RPMI8226 (cell line): ENCODE data around the gene BORCS5.

ENCODE experiments used
- DNase-seq: peaks from one replicate; pipeline ENCODE4 v3.0.0-alpha.2; 2015

BORCS5 gene

DNA sequence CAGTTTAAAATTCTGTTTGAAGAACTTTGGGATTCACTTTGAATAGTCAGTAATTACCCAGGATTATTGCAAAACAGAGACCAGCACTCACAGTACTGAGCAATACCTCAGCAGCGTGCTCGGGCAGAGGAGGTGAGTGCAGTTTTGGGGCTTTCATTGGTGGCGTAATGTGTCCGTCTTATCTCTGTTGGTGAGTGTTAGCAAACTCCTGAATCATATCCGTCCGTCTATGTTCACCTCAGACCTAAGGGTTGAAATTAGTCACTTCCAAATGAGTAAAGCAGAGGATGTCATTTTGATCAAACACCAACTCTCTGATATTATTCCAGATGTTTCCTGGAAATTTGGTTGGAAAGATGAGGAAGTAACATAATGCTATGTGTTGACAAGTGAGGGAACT lies 82.8 kb downstream of the BORCS5 start:
- no peak for DNase-seq

DNA sequence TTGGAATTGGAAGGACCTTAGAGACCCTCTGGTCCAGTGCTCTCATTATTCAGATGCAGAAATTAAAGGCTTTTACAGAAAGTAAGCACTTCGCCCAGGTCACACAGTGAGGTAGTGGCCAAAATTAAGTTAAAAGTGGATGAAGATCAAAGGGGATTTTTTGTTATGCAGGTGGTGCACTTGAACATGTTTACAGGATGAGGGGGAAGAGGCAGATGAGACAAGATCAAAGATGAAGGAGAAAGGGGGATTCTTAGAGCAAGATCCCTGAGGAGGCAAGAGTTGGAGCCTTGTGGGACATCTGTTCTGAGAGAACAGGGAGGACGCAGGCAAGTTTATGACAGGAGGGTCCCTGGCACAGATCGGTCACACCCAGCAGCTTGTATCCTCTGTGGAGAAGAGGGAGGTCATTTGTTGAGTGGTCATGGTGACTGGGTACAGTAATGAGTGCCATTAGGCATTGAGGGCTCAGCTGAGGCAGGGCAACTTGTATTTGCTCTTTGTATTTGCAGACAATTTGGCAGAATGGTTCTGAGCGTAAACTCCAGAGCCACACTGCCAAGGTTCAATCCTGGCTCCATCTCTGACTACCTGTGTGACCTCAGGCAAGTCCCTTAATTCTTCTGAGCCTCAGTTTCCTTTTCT lies 84.0 kb downstream of the BORCS5 start:
- DNase-seq: no peak

DNA sequence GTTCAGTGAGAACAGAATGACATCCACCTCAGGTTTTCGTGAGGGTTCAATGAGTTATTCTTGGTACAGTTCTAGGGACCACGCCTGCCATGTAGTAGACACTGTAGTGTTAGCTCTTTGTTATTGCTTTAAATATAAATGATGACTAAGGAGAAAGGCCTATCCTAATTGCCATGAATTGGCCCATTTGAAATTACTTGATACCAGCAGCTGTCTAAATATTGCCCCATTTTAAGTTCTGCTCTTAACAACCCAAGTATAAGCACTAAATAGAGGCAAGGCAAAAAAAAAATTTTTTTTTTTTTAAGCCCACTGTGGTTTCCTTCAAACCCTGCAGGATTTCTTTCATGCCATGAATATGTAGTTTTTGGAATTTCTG lies 84.5 kb downstream of the BORCS5 start:
- DNase-seq: no peak

DNA sequence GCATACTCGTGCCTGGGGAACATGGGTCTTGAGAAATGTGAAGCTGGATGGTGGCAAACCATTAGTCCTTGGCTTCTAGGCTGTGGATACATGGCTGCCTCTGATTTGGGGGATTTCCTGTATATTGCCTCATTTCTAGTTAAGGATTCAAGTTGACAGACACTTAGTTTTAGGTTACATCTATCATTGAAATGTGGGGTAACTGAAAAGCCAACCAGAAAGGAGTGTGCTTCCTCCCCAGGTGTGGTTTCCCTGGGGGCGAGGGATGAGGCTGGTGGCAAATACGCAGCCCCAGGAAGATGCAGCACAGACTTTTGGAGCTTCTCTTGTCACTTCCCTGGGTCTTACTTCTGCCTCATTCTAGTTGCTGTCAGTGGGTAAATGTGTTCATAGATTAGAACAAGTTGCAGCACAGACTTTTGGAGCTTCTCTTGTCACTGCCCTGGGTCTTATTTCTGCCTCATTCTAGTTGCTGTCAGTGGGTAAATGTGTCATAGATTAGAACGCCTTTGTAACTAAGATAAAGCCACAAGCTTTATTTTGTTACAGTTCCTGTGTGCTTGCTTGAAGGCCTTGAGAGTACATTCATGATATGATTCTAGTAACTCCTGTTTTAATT lies 85.1 kb downstream of the BORCS5 start:
- DNase-seq: no peak

DNA sequence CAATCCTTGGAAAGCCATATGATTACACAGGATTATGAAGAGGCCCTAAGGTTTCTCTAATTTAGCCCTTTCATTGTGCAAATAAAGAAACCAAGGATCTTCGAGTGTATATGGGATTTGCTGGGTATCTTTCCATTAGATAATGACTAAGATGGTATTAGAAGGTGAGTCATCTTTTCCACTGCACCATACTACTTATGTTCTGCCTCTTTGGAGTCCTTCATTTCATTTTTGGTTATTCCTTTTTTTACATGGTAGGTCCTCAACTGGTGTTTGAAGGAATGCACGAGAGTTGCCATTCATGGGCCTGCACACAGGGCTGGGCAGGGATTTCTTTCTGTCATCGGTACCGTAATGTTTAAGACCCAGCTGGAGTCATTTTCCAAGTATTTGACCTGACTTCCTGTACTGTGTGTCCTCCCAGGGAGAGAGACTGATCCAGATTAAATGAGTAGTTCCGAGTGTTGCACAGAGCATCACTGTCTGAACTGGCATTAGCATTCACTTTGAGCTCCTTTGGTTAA lies 85.7 kb downstream of the BORCS5 start:
- no peak for DNase-seq

DNA sequence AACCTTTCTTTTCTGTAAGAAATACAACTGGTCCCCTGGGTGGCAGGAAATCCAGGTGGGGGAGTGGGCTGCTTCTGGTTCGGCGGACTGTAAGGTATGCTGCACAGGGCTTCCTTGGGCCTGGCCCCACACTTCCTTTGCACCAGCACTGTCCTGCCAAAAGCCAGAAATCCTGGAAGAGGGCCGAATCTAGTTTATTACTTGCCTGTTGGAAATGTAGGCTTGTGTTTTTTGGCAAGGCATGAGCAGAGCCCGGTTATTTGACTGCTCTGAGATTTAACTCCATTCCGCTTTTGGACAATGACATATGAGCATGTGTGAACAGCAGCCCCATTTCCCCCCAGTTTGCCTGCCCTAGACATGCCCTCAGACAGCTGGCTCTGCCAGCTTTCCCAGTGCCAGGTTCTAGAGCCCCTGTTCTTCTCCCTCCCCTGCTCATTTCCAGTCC lies 86.6 kb downstream of the BORCS5 start:
- DNase-seq: no peak

DNA sequence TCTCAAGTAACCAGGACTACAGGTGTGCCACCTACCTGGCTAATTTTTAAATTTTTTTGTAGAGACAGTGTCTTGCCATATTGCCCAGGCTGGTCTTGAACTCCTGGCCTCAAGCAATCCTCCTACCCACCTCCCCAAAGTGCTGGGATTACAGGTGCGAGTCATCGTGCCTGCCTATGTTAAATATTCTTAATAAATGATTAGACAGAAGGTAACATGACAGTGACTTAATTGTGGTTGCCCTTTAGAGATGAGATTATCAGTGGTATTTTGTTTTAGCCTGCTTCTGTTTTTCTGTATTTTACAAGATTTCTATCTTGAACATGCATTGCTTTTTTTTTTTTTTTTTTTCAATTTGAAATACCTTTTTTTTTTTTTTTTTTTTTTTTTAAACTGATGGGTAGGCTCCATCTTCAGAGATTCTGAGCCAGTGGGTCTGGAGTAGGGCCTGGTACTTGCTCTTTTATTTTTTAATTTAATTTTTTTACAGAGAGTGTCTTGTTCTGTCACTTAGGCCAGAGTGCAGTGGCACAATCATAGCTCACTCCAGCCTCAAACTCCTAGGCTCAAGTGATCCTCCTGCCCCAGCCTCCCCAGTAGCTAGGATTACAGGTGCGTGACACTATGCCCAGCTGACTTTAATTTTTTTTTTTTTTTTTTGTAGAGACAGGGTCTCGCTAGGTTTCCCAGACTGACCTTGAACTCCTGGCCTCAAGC lies 88.4 kb downstream of the BORCS5 start:
- no peak for DNase-seq

DNA sequence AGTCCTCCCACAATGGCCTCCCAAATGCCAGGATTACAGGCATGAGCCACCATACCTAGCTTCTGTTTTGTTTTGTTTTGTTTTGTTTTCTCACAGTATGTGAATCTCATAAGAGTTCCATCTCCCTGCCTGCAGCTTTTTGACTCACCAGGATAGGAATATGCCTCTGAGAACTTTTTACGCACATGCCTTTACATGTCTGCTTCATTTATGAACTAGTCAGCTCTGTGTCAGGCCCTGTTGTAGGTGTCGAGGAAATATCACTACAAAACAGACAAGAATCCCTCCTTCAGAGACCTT lies 89.0 kb downstream of the BORCS5 start:
- DNase-seq: no peak

DNA sequence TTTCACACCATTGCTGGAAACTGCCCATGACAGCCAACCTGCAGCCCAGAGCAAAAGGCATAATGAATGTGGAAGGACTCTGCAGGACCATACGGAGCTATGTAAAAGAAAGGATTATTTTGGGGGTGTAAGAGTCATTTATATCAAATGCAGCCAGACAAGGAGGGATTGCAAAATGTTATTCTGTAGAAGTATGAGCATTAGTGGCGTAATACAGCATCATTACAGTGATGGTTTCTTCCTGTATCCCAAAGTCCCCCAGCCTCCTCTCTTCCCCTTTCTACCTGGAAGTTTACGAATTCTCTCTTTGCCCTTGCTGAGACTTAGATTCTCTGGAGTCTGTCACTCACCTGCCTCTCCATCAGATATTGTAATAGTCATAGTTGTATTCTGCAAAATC lies 89.9 kb downstream of the BORCS5 start:
- DNase-seq: no peak

DNA sequence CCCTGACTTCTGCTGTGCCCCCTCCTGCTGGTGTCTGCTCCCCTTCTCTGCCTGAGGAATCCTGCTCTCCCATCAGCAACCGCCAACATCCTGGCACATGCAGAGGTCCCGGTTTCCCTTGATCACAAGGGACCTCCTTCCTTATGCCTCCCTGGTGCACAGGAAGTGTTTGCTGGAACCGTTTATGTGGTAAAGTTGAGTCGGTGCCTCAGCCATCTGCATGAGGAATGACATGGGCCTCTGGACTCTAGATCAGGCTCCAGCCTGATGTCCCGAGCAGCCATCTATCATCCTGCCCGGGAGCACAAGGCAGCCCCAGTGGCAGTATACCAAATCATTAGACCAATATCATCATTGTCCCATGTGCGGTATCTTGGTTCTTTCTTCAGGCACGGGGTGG lies 90.4 kb downstream of the BORCS5 start:
- no peak for DNase-seq

DNA sequence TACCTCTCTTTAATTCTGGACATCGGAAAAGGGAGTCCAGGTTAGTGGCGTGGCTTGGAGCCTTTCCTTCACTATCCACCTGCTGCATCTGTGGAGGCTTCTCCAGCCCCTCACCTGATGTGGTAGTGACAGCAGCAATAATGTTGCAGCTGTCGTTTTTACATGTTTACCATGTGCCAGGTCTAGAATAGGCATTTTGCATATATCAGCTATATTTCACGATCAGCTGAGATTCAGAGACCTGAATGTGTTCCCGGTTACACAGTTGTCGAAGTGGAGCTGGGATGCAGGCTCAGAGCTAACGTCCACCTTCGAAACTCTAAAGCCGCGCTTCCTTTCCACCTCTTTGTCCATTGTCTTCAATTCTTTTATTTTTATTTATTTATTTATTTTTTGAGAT lies 91.0 kb downstream of the BORCS5 start:
- no peak for DNase-seq

DNA sequence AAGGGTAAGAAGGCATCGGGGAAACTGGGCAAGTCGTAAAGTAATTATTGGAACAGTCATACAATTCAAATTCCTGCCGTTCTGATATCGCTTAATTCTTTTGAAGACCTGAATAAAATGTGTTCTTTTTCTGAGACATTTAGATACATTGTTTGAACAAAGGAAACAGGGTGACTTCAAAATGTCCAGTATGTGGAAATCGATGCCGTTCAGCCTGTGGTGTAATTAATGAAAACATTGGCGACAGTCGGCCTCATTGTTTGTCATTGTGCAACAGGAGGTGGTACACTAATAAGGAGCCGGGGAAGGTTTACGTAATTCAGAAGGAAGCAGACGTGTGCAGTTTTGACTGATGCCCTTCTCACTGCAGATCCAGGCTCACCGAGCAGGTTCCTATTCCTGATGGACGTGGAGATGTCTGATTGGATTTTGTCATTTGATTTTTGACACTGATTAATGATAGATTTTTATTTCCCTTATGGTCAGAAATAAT lies 92.7 kb downstream of the BORCS5 start:
- DNase-seq: no peak

DNA sequence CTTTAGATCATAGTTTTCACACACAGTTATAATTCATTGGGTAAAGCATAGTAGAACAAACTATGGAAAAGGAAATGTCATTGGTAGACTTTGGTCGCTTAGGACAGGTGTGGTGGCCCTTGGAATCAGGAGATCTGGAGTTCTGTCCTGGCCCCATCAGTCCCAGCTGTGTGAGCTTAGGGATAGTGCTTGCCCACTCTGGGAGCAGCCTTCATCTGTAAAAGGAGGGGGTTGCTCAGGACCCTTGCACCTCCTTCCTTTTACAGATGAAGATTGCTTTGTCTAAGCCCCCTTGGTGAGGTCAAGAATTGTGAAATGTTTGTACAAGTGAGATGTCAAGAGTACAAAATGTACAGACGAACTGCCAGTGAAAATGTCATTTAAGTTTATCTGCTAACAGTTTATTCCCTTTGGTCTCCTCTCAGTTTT lies 93.2 kb downstream of the BORCS5 start:
- DNase-seq: no peak

DNA sequence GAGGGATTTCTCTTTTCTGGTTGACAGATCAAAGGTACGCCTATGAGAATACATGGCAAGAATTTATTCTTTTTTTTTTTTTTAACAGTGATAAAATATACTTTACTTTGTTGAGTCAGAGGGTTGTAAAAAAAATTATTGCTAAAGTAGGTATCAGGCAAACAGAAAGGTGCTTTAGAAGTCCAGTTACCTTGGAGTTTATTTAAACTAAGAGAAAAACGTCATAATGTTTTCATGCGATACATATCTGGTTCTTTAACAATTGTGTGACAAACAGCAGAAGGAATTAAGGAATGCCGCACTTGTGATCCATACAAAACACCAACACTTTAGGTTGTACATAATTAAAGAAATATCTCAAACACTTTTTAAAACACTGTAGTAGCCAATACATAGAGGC lies 94.2 kb downstream of the BORCS5 start:
- no peak for DNase-seq

DNA sequence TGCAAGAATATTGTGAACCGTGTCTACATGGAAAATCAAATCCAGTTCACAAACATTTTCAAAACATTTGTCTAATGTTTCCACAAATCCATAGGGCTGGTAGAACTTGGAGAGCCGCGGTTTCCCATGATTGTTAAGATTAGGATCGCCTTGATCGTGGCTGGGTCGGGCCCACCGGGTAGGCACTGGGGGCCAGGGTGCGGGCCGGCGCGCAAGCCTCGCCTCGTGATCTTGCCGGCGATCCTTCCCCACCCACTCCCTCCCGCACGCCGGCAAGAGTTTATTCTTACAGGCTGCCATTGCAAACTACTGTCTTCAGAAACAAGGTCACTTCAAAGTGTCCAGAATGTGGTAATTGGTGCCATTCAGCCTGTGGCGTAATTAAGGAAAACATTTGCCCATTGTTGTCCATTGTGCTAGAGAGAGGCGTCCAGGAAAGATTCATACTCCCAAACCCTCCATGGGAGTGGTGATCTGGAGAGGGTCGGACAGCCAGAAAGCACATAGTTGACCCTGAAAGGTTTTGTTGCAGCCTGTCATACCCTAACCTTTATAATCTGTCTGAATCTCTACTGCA lies 95.5 kb downstream of the BORCS5 start:
- DNase-seq: no peak

DNA sequence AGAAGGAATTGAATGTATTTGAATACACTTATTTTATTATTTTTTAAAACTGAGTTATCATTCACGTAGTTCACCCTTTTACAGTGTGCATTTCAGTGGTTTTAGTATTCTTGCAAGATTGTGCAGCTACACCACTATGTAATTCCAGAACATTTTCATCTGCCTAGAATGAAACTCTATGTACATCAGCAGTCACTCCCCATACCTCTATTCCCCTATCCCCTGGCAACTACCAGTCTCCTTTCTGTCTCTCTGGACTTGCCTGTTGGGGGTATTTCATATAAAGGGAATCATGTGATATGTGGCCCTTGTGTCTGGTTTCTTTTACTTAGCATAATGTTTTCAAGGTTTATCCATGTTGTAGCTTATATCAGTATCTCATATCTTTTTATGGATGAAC lies 96.8 kb downstream of the BORCS5 start:
- DNase-seq: no peak

DNA sequence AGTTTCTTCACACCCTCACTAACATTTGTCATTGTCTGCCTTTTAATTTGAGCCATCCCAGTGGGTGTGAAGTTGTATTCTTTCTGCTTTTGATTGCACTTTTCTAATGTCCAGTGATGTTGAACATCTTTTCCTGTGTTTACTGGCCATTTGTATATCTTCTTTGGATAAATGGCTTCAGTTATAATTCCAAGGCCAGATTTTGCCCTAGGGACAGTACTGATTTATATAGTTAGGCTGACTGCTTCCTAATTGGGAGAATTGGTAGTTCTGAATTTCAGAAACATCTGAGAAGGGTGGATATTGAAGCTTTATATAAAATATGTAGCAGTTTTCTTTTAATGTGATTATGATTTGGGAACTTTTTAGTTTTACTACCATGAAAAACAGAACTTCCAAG lies 97.4 kb downstream of the BORCS5 start:
- DNase-seq: no peak

DNA sequence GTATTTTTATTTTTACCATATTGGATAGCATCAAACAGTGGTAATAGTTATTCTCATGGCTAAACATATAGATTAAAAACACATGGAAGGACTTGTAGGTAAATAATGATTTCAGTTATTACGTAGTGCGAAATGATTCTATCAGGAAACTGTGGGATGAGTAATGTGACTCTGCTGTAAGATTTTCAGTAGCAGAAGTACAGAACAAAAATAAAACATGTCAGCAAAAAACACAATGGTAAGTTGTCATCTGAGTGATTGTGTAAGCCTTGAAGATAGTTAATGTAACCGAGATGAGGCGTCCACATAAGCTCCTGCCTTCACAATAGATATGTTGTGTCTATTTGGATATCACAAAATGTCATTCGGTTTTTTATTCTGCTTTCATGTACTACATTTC lies 99.8 kb downstream of the BORCS5 start:
- no peak for DNase-seq

DNA sequence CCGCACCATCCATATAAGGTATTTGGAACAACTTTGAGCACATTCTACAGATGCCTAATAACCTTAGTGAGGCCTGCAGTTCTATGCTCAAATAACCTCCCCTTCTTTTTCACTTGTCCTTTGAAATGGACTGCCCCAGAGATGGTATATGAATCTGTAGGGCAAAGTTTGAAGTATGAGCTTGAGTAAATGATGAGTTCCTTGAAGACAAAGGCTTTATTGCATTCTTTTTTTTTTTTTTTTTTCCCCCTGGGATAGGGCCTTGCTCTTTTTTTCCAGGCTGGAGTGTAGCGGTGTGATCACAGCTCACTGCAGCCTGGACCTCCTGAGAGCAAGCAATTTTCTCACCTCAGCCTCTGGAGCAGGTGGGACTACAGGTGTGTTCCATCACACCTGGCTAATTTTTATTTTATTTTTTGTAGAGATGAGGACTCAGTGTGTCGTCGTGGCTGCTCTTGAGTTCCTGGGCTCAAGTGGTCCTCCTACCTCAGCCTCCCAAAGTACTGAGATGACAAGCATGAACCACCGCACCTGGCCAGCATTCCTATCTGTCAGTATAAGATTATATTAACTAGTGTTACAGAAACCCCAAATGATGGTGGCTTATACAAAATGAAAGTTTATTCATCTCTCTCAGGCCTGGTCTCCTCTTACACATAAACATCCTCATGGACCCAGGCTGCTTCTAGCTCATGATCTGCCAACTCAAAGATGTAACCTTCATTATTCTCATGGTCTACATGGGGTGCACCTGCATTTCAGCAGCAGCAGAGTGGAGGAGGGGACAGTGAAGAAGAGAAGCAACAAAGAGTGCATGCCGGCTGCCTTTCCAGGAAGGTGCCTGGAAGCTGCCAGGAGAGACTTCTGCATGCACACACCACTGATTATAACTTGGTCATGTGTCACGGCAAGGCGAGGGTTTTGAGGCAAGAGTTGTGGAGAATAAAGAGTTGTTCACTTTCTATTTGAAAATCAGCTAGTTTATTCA lies 104.4 kb downstream of the BORCS5 start:
- DNase-seq: no peak

DNA sequence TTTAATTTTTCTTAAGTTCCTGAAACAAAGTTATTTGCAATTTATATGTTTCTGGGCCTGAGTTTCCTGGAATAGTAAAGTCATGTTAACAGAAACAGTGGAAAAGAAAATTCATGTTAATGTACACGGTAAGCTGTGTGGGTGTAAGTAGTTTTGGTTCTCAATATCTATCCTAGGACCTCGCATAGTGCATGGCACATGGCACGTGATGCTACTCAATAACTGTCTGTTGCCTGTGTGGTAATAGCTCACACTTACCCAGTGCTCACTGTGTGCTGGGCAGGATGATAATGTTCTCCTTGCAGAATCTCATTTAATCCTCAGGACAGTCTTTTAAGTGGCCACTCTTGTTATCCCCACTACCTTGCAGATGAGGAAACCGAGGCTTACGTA lies 105.0 kb downstream of the BORCS5 start:
- DNase-seq: no peak

DNA sequence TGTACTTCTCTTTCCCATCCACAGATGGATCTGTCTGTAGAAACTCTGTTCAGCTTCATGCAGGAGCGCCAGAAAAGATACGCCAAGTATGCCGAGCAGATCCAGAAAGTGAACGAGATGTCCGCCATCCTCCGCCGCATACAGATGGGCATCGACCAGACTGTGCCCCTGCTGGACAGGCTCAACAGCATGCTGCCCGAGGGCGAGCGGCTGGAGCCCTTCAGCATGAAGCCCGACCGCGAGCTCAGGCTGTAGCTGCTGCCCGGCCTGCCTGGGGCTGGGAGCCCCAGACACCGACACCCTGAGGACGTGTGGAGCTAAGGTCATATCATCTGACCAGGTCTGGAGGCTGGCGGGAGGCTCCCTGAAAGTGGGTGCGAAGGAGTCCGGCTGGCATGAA lies 108.6 kb downstream of the BORCS5 start:
- DNase-seq: no peak

DNA sequence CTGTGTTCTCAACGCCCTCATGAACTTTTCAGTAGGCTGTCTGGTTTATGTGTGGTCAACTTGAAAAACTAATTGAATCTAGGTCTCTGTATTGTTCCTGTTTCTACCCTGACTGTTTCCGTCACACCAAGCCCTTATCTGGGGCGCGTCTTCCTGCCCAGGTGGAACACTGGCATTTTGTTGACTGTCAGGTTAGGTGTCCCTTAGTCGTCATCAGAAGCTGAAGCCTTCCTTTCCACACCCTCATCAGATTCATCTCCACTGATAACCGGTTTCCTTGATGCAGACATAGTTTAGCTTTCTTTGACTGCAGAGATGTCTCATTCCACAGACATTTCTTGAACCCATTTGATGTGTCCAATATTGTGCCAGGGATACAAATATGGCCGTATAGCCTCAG lies 109.3 kb downstream of the BORCS5 start:
- DNase-seq: no peak

DNA sequence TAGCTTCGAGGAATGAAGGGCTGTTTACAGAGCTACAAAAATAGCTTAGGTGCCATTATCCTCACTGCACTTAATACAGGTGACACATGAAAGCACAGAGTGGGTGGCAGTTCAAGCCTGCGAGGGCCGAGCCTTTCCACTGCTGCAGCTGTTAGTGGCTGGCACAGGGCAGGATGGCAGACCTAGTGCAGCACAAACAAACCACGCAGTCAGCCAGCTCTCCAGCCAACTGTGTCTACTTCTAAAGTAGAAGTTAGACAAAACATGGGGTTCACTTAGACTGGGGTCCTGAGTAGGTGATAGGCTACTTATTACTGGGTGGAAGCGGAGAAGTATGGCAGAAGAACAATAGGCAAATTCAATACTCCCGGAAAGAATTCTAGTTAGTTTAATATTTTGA lies 110.4 kb downstream of the BORCS5 start:
- no peak for DNase-seq
